Epithelial cell of proximal tubule (primary cell): ENCODE data around the gene FUNDC2. TPM values are rescaled to one million over a fixed set of nuclear protein-coding genes. Genes with fewer than 3 reads are reported as not detected.
A peak's percentile ranks its signal among the peaks of the same experiment; 100 is the strongest.

Experiments used
- DNase-seq: peaks from one replicate; pipeline ENCODE4 v3.0.0-alpha.2; 2011; ENCODE audit warnings: low read depth
- H3K4me3 ChIP-seq: 2 replicates; pipeline ENCODE4 v1.5.1; 2011; ENCODE audit warnings: low read depth, mild to moderate bottlenecking, low read length
- total RNA-seq: library from RNA; depleted of rRNA; stranded (reverse); fragments of >200 nt; gene quantifications from 2 replicates; pipeline ENCODE4 v1.2.3, GENCODE V29; 2015
- TF ChIP-seq, protein P1 (sequence below): conservative IDR thresholded peaks from 2 replicates; pipeline ENCODE4 v1.5.1; 2012; ENCODE audit warnings: low read depth, mild to moderate bottlenecking, low read length

The FUNDC2 gene, protein sequence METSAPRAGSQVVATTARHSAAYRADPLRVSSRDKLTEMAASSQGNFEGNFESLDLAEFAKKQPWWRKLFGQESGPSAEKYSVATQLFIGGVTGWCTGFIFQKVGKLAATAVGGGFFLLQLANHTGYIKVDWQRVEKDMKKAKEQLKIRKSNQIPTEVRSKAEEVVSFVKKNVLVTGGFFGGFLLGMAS
- total RNA-seq = 41.6 and 68.8 TPM in 2 replicates

DNA sequence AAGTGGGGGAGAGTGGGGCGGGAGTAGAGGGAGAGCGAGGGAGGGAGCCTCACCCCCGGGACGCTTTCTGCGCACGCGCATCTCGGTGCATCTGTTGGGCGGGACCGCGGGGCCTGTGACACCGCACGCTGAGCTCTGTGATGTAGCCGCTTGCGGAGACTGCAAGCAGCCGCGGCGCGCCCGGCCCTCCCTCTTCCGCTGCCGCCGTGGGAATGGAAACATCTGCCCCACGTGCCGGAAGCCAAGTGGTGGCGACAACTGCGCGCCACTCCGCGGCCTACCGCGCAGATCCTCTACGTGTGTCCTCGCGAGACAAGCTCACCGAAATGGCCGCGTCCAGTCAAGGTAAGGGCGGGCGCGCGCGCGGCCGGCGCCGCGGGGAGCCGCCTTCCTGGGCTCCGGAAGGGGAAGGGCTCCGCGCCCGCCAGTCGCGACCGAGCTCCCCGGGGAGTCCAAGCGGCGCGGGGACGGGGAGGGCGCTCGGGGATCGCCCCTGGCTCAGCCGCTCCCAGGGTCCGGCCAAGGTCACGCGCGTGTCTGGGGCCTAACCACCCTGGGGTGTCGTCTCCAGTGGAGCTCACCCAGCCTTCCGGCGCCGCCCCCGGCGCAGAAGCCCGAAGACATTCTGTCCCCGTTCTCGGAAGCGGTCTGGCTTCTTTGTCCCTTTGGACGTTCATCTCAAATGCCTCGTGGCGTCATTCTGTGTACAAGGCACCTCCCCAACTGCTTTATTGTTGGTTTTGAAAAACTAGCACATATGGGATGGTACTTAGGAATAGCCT lies at the start of gene FUNDC2:
Gene FUNDC2, plus strand, starts transcription at position 118 of the 782 bp plus-strand sequence. Its CDS starts 95 bp downstream, at position 213.
- H3K4me3 ChIP-seq = peak within 1 kb of the TSS; percentile 81
- DNase-seq = no peak
- TF ChIP-seq, protein P1, sequence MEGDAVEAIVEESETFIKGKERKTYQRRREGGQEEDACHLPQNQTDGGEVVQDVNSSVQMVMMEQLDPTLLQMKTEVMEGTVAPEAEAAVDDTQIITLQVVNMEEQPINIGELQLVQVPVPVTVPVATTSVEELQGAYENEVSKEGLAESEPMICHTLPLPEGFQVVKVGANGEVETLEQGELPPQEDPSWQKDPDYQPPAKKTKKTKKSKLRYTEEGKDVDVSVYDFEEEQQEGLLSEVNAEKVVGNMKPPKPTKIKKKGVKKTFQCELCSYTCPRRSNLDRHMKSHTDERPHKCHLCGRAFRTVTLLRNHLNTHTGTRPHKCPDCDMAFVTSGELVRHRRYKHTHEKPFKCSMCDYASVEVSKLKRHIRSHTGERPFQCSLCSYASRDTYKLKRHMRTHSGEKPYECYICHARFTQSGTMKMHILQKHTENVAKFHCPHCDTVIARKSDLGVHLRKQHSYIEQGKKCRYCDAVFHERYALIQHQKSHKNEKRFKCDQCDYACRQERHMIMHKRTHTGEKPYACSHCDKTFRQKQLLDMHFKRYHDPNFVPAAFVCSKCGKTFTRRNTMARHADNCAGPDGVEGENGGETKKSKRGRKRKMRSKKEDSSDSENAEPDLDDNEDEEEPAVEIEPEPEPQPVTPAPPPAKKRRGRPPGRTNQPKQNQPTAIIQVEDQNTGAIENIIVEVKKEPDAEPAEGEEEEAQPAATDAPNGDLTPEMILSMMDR = no peak

DNA sequence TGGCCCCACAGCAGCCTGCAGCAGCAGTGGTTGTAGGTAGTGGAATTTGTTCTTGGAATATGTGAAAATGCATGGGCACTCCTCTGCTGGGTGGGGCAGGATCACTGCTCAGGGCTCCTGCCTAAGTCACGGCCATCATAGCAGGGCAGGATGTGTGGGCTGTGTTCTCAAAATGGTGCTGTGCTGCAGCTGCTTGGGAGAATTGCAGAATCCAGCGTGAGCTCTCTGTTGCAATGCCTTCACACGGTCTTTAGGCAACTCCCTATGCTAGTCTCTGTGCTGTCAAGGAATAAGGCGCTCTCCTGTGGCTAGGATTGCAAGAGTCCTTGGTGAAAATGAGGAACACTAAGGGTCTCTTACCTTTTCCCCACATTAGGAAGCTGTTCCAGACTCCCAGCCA lies 47.0 kb upstream of the FUNDC2 start:
- TF ChIP-seq, protein P1 = no peak
- H3K4me3 ChIP-seq = no peak overlapping the region
- no peak for DNase-seq

DNA sequence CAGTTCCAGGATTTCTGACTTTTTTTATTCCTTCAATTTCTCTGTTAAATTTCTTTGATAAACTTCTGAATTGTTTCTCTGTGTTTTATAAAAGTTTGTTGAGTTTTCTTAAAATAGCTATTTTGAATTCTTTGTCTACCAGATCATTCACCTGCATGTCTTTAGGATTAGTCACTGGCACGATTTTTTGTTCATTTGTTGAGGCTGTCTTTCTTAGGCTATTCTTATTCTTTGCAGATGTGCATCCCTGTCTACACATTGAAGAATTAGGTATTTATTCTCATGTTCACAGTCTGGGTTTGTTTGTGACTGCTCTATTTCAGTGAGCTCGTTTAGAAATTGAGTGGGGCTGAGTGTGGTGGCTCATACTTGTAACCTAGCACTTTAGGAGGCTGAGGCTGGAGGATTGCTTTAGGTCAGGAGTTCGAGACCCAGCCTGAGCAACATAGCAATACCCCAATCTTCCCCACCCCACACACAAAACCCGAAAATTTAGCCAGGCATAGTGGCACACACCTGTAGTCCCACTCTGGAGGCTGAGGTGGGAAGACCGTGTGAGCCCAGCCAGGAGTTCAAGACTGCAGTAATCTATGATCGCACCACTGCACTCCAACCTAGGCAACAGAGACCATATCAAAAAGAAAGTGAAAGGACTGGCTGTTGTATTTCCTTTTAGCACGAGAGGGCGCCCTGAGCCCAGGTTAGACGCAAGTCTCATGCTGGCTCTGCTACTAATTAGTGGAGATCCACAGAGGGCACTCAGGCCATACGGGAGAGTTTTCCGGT lies 46.1 kb upstream of the FUNDC2 start:
- TF ChIP-seq, protein P1 = peak; percentile 63
- H3K4me3 ChIP-seq = peak overlapping the region; percentile 42

DNA sequence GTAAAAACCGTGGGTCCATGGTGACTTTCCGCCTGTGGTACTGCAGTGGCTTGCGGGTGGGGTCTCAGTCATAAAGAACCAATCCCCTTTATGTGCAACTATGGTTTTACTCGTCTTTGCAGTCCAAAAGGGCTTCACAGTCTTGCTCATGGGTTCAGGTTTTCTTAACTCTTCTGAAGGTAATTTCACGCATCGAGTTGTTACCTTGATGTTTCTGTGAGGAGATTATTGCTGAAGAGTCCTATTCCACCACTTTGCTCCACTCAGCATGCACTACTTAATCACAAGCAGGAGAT lies 45.6 kb upstream of the FUNDC2 start:
- no peak overlapping the region for H3K4me3 ChIP-seq
- DNase-seq = no peak
- TF ChIP-seq, protein P1 = no peak

More for the DNA sequence above, 46.1 kb upstream of the FUNDC2 start:
- no peak for DNase-seq

DNA sequence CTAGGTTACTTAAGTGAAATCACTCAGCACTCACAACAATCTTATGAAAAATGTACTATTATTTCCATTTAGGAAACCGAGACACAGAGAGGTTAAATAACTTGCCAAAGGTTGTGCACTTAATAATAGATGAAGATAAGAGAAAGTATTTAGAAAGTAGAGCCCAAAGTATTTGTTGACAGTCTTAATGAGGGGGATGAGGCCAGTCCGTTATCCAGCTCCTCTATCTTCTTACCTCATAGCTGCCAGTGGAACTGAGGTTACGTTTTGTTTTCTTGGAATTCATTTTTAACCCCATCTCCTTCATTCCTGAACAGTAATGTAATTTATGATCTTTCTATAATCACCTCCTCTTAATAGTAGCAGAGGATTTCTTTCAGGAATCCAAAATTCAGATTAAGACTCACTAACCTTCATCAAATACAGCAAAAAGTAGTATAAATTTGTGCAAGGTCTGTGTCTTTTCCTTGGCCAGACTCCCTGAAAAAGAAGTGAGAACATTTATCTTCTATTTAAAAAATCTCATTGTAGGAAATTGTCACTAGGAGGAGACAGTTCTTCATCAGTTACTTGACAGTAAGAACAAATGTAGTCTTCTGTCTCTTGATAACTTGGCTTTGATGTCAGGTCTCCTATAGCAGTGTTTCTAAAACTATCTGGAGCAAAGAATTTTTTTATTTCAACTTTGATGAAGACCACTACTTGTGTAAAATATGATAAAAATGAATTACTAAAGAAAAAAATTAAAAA lies 39.6 kb upstream of the FUNDC2 start:
- DNase-seq = no peak
- TF ChIP-seq, protein P1 = peak; percentile 23
- H3K4me3 ChIP-seq = no peak overlapping the region

DNA sequence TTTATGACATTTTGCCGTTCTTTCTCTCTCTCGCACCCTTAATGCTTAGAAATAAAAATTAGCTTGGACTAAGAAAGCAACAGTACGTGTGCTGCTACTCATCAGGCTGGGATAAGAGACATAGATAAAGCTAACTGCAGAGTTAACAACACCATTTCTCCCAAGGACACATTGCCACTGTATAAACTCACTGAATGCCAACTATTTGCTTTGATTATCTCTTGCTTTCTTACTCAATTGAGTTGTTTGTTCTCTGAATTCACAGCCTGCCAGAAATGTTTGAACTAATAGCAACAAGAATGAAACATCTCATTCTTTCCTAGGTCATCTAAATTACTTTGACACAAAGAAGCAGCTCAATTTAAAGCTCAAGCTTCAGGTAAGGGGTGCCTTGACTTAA lies 38.7 kb upstream of the FUNDC2 start:
- TF ChIP-seq, protein P1 = no peak
- no peak overlapping the region for H3K4me3 ChIP-seq
- no peak for DNase-seq
